Upper lobe of left lung (tissue), 4 donors: ENCODE results near the gene BICDL2.

ENCODE experiments used
- POLR2A ChIP-seq, 4 donors: fragments of 450-650 bp; IDR thresholded peaks; one replicate each; pipeline ENCODE4 v1.5.1; 2016 to 2017; ENCODE audit warnings: antibody characterized with exemption in 4 of 4, mild to moderate bottlenecking in 2 of 4
- POLR2AphosphoS5 ChIP-seq, 2 donors: sonication (generic); formaldehyde crosslinking; IDR thresholded peaks; one replicate each; pipeline ENCODE4 v1.5.1; 2017; ENCODE audit warnings: antibody characterized with exemption in 2 of 2

DNA sequence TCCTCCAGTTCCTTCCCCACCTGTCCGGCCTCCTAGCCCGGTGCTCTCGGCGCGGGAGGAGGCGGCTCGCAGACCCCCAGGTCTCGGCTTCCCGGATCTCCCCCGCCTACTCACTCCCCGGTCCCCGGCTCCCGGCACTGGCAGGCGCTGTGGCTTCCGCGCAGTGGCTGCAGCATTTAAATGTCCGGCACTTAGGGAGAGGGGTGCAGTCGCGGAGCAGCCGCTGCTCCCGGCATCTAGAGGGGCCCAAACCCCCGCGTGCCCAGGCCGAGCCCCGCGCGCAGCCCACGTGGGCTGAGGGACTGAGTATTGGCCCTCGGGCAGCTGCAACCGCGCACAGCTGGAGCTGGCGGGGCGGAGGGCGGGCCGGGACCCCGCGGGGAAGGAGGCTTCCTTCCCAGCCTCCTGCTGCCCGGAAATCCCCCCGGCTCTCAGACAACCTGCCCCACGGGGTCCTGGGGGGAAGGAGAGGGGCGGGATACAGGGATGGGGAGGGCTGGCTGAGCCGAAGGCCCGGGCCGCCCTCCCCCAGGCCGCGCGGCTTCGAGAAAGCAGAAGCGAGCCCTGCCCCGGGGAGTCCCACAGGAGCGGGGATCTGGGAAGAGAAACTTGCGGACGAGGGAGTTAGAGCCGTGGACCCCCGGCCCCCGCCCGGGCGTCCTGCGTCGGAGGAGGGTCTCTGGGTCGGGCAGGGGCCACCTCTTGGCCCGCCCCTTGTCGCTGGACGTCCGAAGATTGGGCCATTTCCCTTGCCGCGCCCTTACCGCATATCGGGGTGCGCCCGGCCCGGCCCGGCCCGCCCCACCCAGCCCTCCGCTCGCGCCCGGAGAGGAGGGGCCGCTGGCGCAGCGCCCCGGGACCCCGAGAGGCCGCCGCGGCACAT is 9.3 kb upstream of the BICDL2 start, which contains the start of gene MMP25:
- TF ChIP-seq POLR2A (IDR thresholded peaks at IDR 0.05), result no peak
- no peak for TF ChIP-seq POLR2AphosphoS5 (IDR thresholded peaks at IDR 0.05)
